DOHH2 (cell line): ENCODE measurements around the gene PARP15.

Experiments
- H3F3A ChIP-seq: fragments of 200-600 bp; sonication (generic), shearing (Covaris generic); 2 replicates; pipeline ENCODE4 v1.6.0; 2016; ENCODE audit warnings: antibody characterized with exemption, mild to moderate bottlenecking; ENCODE audit not compliant: control insufficient read depth, insufficient read depth
- H3K27ac ChIP-seq: fragments of 200-600 bp; sonication (generic); 2 replicates; pipeline ENCODE4 v1.5.1; 2014; ENCODE audit warnings: low read depth, mild to moderate bottlenecking, low read length, moderate library complexity
- H3K27me3 ChIP-seq: fragments of 200-600 bp; sonication (generic); 2 replicates; pipeline ENCODE4 v1.6.1; 2014; ENCODE audit warnings: mild to moderate bottlenecking, low read length, mixed read lengths; ENCODE audit not compliant: control insufficient read depth
- H3K36me3 ChIP-seq: fragments of 200-600 bp; sonication (generic); 2 replicates; pipeline ENCODE4 v1.6.1; 2014; ENCODE audit warnings: mild to moderate bottlenecking, low read length, moderate library complexity, mixed read lengths; ENCODE audit not compliant: control insufficient read depth
- H3K4me1 ChIP-seq: fragments of 200-600 bp; sonication (generic); 2 replicates; pipeline ENCODE4 v1.6.1; 2014; ENCODE audit warnings: mild to moderate bottlenecking, low read length, mixed read lengths; ENCODE audit not compliant: control insufficient read depth
- H3K4me2 ChIP-seq: fragments of 200-600 bp; sonication (generic); 2 replicates; pipeline ENCODE4 v1.6.0; 2014; ENCODE audit warnings: mild to moderate bottlenecking, low read length, moderate library complexity
- H3K4me3 ChIP-seq: fragments of 200-600 bp; sonication (generic); 2 replicates; pipeline ENCODE4 v1.5.1; 2014; ENCODE audit warnings: mild to moderate bottlenecking, low read length, mixed read lengths
- H3K79me2 ChIP-seq: fragments of 200-600 bp; sonication (generic); 2 replicates; pipeline ENCODE4 v1.6.1; 2014; ENCODE audit warnings: mild to moderate bottlenecking, low read length, mixed read lengths; ENCODE audit not compliant: control insufficient read depth
- H3K9me2 ChIP-seq: fragments of 200-600 bp; sonication (generic); replicated peaks from 2 replicates; pipeline ENCODE4 v1.6.1; 2014; ENCODE audit warnings: mild to moderate bottlenecking, low read length, mixed read lengths; ENCODE audit not compliant: control insufficient read depth
- H3K9me3 ChIP-seq: fragments of 200-600 bp; sonication (generic); 2 replicates; pipeline ENCODE4 v1.6.1; 2014; ENCODE audit warnings: antibody characterized with exemption, low read length, mixed read lengths; ENCODE audit not compliant: control insufficient read depth, insufficient read depth
- H4K20me1 ChIP-seq: fragments of 200-600 bp; sonication (generic); 2 replicates; pipeline ENCODE4 v1.6.0; 2014; ENCODE audit warnings: low read depth, mild to moderate bottlenecking, antibody characterized with exemption, low read length, moderate library complexity; ENCODE audit not compliant: control insufficient read depth, insufficient read depth
- CTCF ChIP-seq: fragments of 200-600 bp; sonication (generic); IDR thresholded peaks from one replicate; pipeline ENCODE4 v1.5.1; 2014; ENCODE audit warnings: antibody characterized with exemption, mild to moderate bottlenecking, low read depth, low read length; ENCODE audit not compliant: poor library complexity, severe bottlenecking
- EZH2phosphoT487 ChIP-seq: fragments of 200-600 bp; sonication (generic); IDR thresholded peaks from 2 replicates; pipeline ENCODE4 v1.6.1; 2017; ENCODE audit warnings: borderline replicate concordance, mild to moderate bottlenecking, antibody characterized with exemption, low read length, moderate library complexity, mixed read lengths

PARP15 gene

GRCh38 chr3:122671553-122671952 is 94.1 kb downstream of the PARP15 start:
- no peaks in the 10 kb centered on the region for H3K9me2 ChIP-seq
- H3K4me1 ChIP-seq: peaks cover 16% of the 10 kb centered on the region
- H3K36me3 ChIP-seq: no peaks in the 10 kb centered on the region
- H3K27ac ChIP-seq: no peak overlapping the region
- no peaks in the 10 kb centered on the region for H4K20me1 ChIP-seq
- no peak overlapping the region for H3K4me2 ChIP-seq
- H3K79me2 ChIP-seq: no peaks in the 10 kb centered on the region
- H3K27me3 ChIP-seq: no peaks in the 10 kb centered on the region
- H3F3A ChIP-seq: no peaks in the 10 kb centered on the region
- no peak for TF ChIP-seq CTCF
- TF ChIP-seq EZH2phosphoT487: no peak
- H3K4me3 ChIP-seq: no peak overlapping the region
- H3K9me3 ChIP-seq: peaks cover 5% of the 10 kb centered on the region; the same call in 1 of the 2 replicates

- Histone ChIP-seq H3K4me1 (peaks cover 27% of the 10 kb centered on the region), H3K4me3 (no peak overlapping the region), H3K79me2 (no peaks in the 10 kb centered on the region), H3K27me3 (no peaks in the 10 kb centered on the region), H3K9me2 (no peaks in the 10 kb centered on the region), H3K9me3 (peaks cover 5% of the 10 kb centered on the region; the same call in 1 of the 2 replicates), H4K20me1 (no peaks in the 10 kb centered on the region), H3F3A (no peaks in the 10 kb centered on the region), H3K4me2 (no peak overlapping the region), H3K36me3 (no peaks in the 10 kb centered on the region), H3K27ac (no peak overlapping the region)
- TF ChIP-seq CTCF: no peak
- TF ChIP-seq EZH2phosphoT487: no peak
Observed at GRCh38 chr3:122674339-122674738, 96.9 kb downstream of the PARP15 start.

GRCh38 chr3:122676759-122677158 is 99.3 kb downstream of the PARP15 start:
- H3K4me2 ChIP-seq: no peak overlapping the region
- H3K4me3 ChIP-seq: no peak overlapping the region
- peaks cover 45% of the 10 kb centered on the region for H3K4me1 ChIP-seq
- no peak overlapping the region for H3K27ac ChIP-seq
- no peaks in the 10 kb centered on the region for H3F3A ChIP-seq
- H3K9me3 ChIP-seq: peaks cover 5% of the 10 kb centered on the region; the same call in 1 of the 2 replicates
- no peaks in the 10 kb centered on the region for H3K36me3 ChIP-seq
- no peaks in the 10 kb centered on the region for H4K20me1 ChIP-seq
- no peaks in the 10 kb centered on the region for H3K79me2 ChIP-seq
- peaks cover 11% of the 10 kb centered on the region for H3K27me3 ChIP-seq
- TF ChIP-seq CTCF (no peak), EZH2phosphoT487 (no peak)
- no peaks in the 10 kb centered on the region for H3K9me2 ChIP-seq
